Measurements from ENCODE around the gene UBE2J2. TPM values are rescaled to one million over a fixed set of nuclear protein-coding genes. Genes with fewer than 3 reads are reported as not detected.

Gene UBE2J2
- total RNA-seq, 1 donor, result 51.4 TPM

GRCh38 chr1:1300352-1300739, 26.7 kb upstream of the UBE2J2 start:
- no peak for TF ChIP-seq CTCF (IDR thresholded peaks at IDR 0.05; ENCODE audit: insufficient read depth, low read depth, low read length)
- H3K4me3 ChIP-seq (ENCODE audit: low read depth, low read length), result no peak overlapping the region
- DNase-seq (ENCODE audit: low read depth), result no peak

- no peak overlapping the region for H3K4me3 ChIP-seq (ENCODE audit: low read depth, low read length)
- DNase-seq (ENCODE audit: low read depth), result no peak
- TF ChIP-seq CTCF (IDR thresholded peaks at IDR 0.05; ENCODE audit: insufficient read depth, low read depth, low read length), result peak; percentile 32
Observed at GRCh38 chr1:1299686-1300351, 26.2 kb upstream of the UBE2J2 start.

- H3K4me3 ChIP-seq (ENCODE audit: low read depth, low read length), result no peak overlapping the region
- no peak for DNase-seq (ENCODE audit: low read depth)
- no peak for TF ChIP-seq CTCF (IDR thresholded peaks at IDR 0.05; ENCODE audit: insufficient read depth, low read depth, low read length)
Observed at GRCh38 chr1:1298861-1299685, 25.4 kb upstream of the UBE2J2 start.

GRCh38 chr1:1297802-1298424, 24.3 kb upstream of the UBE2J2 start:
- no peak for TF ChIP-seq CTCF (IDR thresholded peaks at IDR 0.05; ENCODE audit: insufficient read depth, low read depth, low read length)
- no peak overlapping the region for H3K4me3 ChIP-seq (ENCODE audit: low read depth, low read length)
- no peak for DNase-seq (ENCODE audit: low read depth)

- TF ChIP-seq CTCF (IDR thresholded peaks at IDR 0.05; ENCODE audit: insufficient read depth, low read depth, low read length), result no peak
- DNase-seq (ENCODE audit: low read depth), result no peak
- no peak overlapping the region for H3K4me3 ChIP-seq (ENCODE audit: low read depth, low read length)
Observed at GRCh38 chr1:1296070-1297061, 22.7 kb upstream of the UBE2J2 start.
